ENCODE measurements around the gene FHL1.

DNA sequence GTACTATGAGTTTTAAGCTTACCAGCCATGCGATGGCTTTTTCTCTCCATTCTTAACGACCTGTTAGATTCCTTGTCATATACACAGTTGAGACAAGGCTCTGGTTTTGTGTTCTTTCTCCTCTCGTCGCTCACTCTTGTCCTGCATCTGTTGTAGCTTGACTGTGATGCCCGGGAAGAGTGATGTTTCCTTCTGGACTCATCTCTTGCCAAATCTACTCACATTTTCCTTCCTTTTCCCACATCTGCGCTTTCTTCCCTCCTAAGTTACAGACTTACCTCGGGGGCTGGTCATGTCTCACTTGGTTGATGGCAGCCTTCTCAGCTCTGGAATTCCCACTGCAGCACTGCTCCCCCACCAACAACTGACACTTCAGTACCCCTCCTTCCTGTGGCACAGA, 108.7 kb downstream of the FHL1 start:
- TF ChIP-seq, protein P1, sequence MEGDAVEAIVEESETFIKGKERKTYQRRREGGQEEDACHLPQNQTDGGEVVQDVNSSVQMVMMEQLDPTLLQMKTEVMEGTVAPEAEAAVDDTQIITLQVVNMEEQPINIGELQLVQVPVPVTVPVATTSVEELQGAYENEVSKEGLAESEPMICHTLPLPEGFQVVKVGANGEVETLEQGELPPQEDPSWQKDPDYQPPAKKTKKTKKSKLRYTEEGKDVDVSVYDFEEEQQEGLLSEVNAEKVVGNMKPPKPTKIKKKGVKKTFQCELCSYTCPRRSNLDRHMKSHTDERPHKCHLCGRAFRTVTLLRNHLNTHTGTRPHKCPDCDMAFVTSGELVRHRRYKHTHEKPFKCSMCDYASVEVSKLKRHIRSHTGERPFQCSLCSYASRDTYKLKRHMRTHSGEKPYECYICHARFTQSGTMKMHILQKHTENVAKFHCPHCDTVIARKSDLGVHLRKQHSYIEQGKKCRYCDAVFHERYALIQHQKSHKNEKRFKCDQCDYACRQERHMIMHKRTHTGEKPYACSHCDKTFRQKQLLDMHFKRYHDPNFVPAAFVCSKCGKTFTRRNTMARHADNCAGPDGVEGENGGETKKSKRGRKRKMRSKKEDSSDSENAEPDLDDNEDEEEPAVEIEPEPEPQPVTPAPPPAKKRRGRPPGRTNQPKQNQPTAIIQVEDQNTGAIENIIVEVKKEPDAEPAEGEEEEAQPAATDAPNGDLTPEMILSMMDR (IDR thresholded peaks at IDR 0.05): no peak
- TF ChIP-seq EP300 (IDR thresholded peaks at IDR 0.05) (no peak), POLR2A (IDR thresholded peaks at IDR 0.05) (no peak)

Data from sigmoid colon (tissue), 4 donors.